Measurements from ENCODE around the gene DHODH. TPM values are rescaled to one million over a fixed set of nuclear protein-coding genes. Genes with fewer than 3 reads are reported as not detected.

DHODH gene
- total and polyA plus RNA-seq, 2 of the 13 experiments (the other 11 are each of a cell fraction or from before 2014, with no cell fraction given), result 10.7 to 16.4 TPM

- no peak for TF ChIP-seq ZSCAN12 (CRISPR knock-in tag; IDR thresholded peaks at IDR 0.05)
- 0 out of 2 replicates have a peak, but pooled peaks have one; percentile 17 for TF ChIP-seq ONECUT2 (CRISPR knock-in tag; IDR thresholded peaks at IDR 0.05)
- TF ChIP-seq ZNF451 (CRISPR knock-in tag; IDR thresholded peaks at IDR 0.05), result no peak
- peak; percentile 56; the same call in 1 of the 2 replicates for TF ChIP-seq ZNF792 (CRISPR knock-in tag; IDR thresholded peaks at IDR 0.05)
- no peak for TF ChIP-seq ZNF597 (CRISPR knock-in tag; IDR thresholded peaks at IDR 0.05)
- 0 out of 2 replicates have a peak, but pooled peaks have one; percentile 23 for TF ChIP-seq ZNF580 (CRISPR knock-in tag; IDR thresholded peaks at IDR 0.05; ENCODE audit: borderline replicate concordance, low read depth)
- no peak for TF ChIP-seq ZNF138 (CRISPR knock-in tag; IDR thresholded peaks at IDR 0.05; ENCODE audit: low read depth)
- TF ChIP-seq FOXA3 (CRISPR knock-in tag; IDR thresholded peaks at IDR 0.05), result peak; percentile 85
- TF ChIP-seq GMEB1 (CRISPR knock-in tag; IDR thresholded peaks at IDR 0.05; ENCODE audit: borderline replicate concordance), result peak; percentile 48; the same call in 1 of the 2 replicates
- TF ChIP-seq KLF16 (CRISPR knock-in tag; IDR thresholded peaks at IDR 0.05), result no peak
- TF ChIP-seq MYC (CRISPR knock-in tag; IDR thresholded peaks at IDR 0.05; ENCODE audit: borderline replicate concordance), result no peak
- peak; percentile 91 for TF ChIP-seq ARID5B (CRISPR knock-in tag; IDR thresholded peaks at IDR 0.05)
- TF ChIP-seq SKIL (CRISPR knock-in tag; IDR thresholded peaks at IDR 0.05; ENCODE audit: borderline replicate concordance), result peak; percentile 20; the same call in 1 of the 2 replicates
- no peak for TF ChIP-seq SUZ12 (IDR thresholded peaks at IDR 0.05; ENCODE audit: low read depth, low read length)
- TF ChIP-seq MXD1 (CRISPR knock-in tag; IDR thresholded peaks at IDR 0.05), result no peak
- no peak; the same call in 1 of the 2 replicates for TF ChIP-seq MAF1 (CRISPR knock-in tag; IDR thresholded peaks at IDR 0.05; ENCODE audit: borderline replicate concordance)
- peak; percentile 53 to 72; a peak in 2 of 4 replicates for TF ChIP-seq POLR2A (IDR thresholded peaks at IDR 0.05; ENCODE audit: insufficient read depth in 1 of 2, low read depth in 2 of 2, low read length in 2 of 2)
- TF ChIP-seq ZNF136 (CRISPR knock-in tag; IDR thresholded peaks at IDR 0.05; ENCODE audit: low read depth), result no peak
- no peak for TF ChIP-seq BORCS8-MEF2B (CRISPR knock-in tag; IDR thresholded peaks at IDR 0.05)
- no peak for TF ChIP-seq ZNF790 (CRISPR knock-in tag; IDR thresholded peaks at IDR 0.05; ENCODE audit: borderline replicate concordance)
These were observed 64.2 kb downstream of the DHODH start (continued) for GRCh38 chr16:72072514-72073342.
